Right lobe of liver (tissue), 6 donors: ENCODE results near the gene KLK7. TPM values are rescaled to one million over a fixed set of nuclear protein-coding genes. Genes with fewer than 3 reads are reported as not detected.

Experiments used
- ATAC-seq, 4 donors: fragments of 200-7000 bp; cut with Tn5 transposase; one replicate each; pipeline ENCODE4 v1.9.1; 2020; ENCODE audit warnings: mild to moderate bottlenecking in 4 of 4, moderate library complexity in 4 of 4
- DNase-seq, 3 donors: peaks; one replicate each; pipeline ENCODE4 v3.0.0-alpha.2; 2020
- H3K27ac ChIP-seq, 3 donors: fragments of 200-600 bp; one replicate each; pipeline ENCODE4 v1.8.0; 2022
- H3K27me3 ChIP-seq, 2 donors: fragments of 200-600 bp; one replicate each; pipeline ENCODE4 v1.8.0; 2022
- H3K36me3 ChIP-seq, 4 donors: fragments of 200-600 bp; sonication (generic) in 1 of 4; one replicate each; pipeline versions ENCODE4 v1.5.1 to v1.8.0; 2017 to 2022; ENCODE audit warnings: control low read depth in 1 of 4
- H3K4me1 ChIP-seq, 4 donors: fragments of 200-600 bp; sonication (generic) in 1 of 4; one replicate each; pipeline versions ENCODE4 v1.5.1 to v1.8.0; 2017 to 2022; ENCODE audit warnings: control low read depth in 1 of 4
- H3K4me3 ChIP-seq, 3 donors: fragments of 200-600 bp; one replicate each; pipeline ENCODE4 v1.8.0; 2022
- H3K9me3 ChIP-seq, 4 donors: fragments of 200-600 bp; sonication (generic) in 1 of 4; one replicate each; pipeline versions ENCODE4 v1.5.1 to v1.8.0; 2017 to 2022; ENCODE audit warnings: control low read depth in 1 of 4
- CTCF ChIP-seq, 4 donors: fragments of 200-600 bp in 3 of 4; fragments of 450-650 bp in 1 of 4; IDR thresholded peaks; one replicate each; pipeline versions ENCODE4 v1.5.1 to v1.8.0; 2016 to 2022; ENCODE audit warnings: antibody characterized with exemption in 4 of 4, mild to moderate bottlenecking in 2 of 4
- POLR2A ChIP-seq: fragments of 450-650 bp; IDR thresholded peaks from one replicate; pipeline ENCODE4 v1.6.1; 2017; ENCODE audit warnings: antibody characterized with exemption, mild to moderate bottlenecking
- WGBS: methylation state at CpG from one replicate; pipeline ENCODE4 v1.1.6; 2018; ENCODE audit warnings: low coverage, low lambda C conversion rate; ENCODE audit not compliant: insufficient coverage; ENCODE audit errors: missing lambda C conversion rate; 5-methylcytosine and 5-hydroxymethylcytosine counted together
- intact Hi-C, 2 donors: fragments of 100-400 bp; cut with DNase I; formaldehyde crosslinking; loops; one replicate each; pipeline versions ENCODE4 v1.11.2 to v1.14.1; 2022
- total RNA-seq, 6 experiments: library from RNA; depleted of rRNA in 2 of 6; stranded (reverse); fragments of >200 nt in 2 of 6; fragmentation: NEBNext Ultra II Directional in 3 of 6; extraction: Animal tissue kit (Norgen Biotek cat#: 25700) in 3 of 6; gene quantifications; one replicate each; pipeline versions ENCODE4 v1.1.0 to v1.2.4, GENCODE V29; 2016 to 2023
- donor health status: DM: no; HTN: yes; CAD: no.
- donor health status: DM: no; HTN: no; CAD: no.
- donor health status: DM: no; HTN: no; CAD: no.
- donor health status: DM: no; HTN: yes; CAD: no.
- donor health status: DM: no; HTN: yes; CAD: no.

KLK7 gene
- total RNA-seq, 6 experiments from 2014 or later: not detected

DNA sequence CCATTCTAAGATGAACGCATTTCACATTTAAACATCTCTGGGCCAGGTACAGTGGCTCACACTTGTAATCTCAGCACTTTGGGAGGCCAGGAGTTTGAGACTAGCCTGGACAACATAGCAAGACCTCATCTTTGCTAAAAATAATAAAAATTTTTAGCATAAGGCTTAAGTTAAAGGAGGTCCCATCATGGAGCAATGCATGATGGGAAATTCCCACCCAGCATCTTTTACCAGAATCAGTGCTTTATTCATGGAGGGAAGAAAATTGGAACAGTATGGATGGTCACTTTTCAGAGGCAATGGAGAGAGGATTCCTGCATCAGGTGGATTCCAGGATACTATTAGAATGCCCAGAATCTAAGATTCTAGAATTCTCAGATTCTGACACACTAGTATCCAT is 21.5 kb upstream of the KLK7 start:
- Histone ChIP-seq H3K4me3 (no peak overlapping the region), H3K27ac (no peak overlapping the region), H3K9me3 (no peaks in the 10 kb centered on the region), H3K36me3 (no peaks in the 10 kb centered on the region), H3K27me3 (no peaks in the 10 kb centered on the region), H3K4me1 (no peaks in the 10 kb centered on the region)
- ATAC-seq (no peak), DNase-seq (no peak)
- intact Hi-C loops: no loop called here
- 67% methylated on average over 1 of the region's 1 CpG for WGBS
- TF ChIP-seq CTCF (IDR thresholded peaks at IDR 0.05) (no peak), POLR2A (no peak)

DNA sequence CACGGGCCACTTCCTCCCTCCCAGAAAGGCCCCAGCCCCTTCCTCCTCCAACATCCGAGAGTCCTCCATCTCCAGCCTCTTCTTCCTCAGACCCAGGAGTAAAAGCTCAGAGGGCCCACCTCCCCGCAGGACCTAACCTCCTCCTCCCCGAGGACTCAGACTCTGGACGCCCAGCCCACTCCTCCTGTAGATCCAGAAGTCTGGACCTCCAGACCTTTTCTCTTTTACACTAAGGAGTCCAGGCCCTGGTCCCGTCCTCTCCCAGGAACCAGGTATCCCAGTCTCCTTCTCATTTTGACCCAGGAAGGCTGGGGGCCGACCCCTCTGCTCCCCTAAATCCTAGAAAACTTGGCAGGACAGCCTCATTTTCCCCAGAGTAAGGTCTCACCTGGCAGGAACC is 19.6 kb upstream of the KLK7 start:
- Histone ChIP-seq H3K27ac (no peak overlapping the region), H3K36me3 (no peaks in the 10 kb centered on the region), H3K9me3 (no peaks in the 10 kb centered on the region), H3K4me1 (no peaks in the 10 kb centered on the region), H3K4me3 (no peak overlapping the region), H3K27me3 (no peaks in the 10 kb centered on the region)
- intact Hi-C loops: no loop called here
- no peak for ATAC-seq
- no peak for DNase-seq
- WGBS: 69% methylated on average over 6 of the region's 7 CpGs
- TF ChIP-seq POLR2A: no peak
- TF ChIP-seq CTCF (IDR thresholded peaks at IDR 0.05): no peak

DNA sequence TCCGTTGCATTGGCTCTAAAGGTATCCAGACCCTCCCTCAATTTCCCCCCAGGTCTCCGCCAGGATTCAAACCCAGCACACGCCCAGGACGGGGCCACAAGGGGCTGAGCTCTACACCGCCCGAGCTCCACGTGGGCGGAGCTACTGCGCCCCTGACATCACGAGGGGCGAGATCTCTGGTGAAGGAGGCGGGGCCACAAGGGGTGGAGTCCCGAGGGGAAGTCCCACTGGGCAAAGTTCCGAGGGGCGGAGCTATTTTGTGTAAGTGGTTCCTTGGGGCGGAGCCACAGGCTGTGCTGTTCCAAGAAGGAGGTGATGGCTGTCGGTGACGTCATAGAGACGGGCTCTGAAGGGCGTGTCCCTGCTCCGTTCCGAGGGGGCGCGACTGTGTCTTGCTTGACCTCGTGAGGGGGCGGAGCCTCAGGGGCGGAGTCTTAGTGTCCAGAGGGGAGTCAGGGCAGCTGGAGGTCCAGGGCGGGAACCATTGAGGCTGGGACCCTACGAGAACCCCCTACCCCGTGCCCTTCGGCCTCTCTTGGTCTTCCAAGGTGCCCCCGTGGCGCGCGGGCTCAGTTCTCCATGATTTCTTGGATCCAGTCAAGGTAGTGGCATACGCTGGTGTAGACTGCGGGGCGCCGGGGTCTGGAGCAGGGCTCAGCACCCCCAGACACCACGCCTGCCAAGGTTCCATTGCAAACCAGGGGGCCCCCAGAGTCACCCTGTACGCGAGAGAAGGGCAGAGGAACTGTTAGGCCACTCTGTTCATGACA is 19.0 kb upstream of the KLK7 start:
- Histone ChIP-seq H3K4me3 (no peak overlapping the region), H3K27me3 (no peaks in the 10 kb centered on the region), H3K36me3 (no peaks in the 10 kb centered on the region), H3K4me1 (no peaks in the 10 kb centered on the region), H3K9me3 (no peaks in the 10 kb centered on the region), H3K27ac (no peak overlapping the region)
- intact Hi-C loops: no loop called here
- DNase-seq (no peak), ATAC-seq (peak in 1 of 4 donors; percentile 18)
- no peak for TF ChIP-seq POLR2A
- TF ChIP-seq CTCF (IDR thresholded peaks at IDR 0.05): no peak
- WGBS: 25% methylated on average over 3 of the region's 42 CpGs

DNA sequence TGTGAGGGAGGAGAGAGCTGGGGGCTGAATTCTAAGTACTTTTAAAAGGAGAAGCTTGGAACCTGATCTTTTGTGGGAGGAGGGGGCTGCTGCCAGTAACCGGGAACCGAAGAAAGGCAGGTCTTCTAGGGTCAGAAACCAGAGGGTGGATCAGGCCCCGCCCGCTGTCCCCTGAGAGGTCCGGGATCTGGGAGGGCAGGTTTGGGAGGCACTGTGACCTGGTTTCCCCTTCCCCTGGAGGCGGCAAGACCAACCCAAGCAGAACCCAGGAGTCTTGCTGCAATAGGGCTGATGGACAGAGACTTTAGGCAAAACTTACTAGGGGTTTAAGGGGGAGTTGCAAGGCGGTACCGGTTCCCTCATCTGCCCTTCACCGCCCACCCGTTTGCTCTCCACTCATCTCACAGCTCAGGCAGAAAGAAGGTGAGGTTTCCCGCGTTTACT is 18.4 kb upstream of the KLK7 start:
- WGBS: 26% methylated on average over 9 of the region's 12 CpGs
- intact Hi-C loops: no loop called here
- no peaks in the 10 kb centered on the region for H3K4me1 ChIP-seq
- DNase-seq (no peak), ATAC-seq (no peak)
- H3K4me3 ChIP-seq: no peak overlapping the region
- TF ChIP-seq CTCF (IDR thresholded peaks at IDR 0.05): no peak
- no peak for TF ChIP-seq POLR2A
- no peak overlapping the region for H3K27ac ChIP-seq
- no peaks in the 10 kb centered on the region for H3K9me3 ChIP-seq
- no peaks in the 10 kb centered on the region for H3K27me3 ChIP-seq
- no peaks in the 10 kb centered on the region for H3K36me3 ChIP-seq
